ENCODE measurements around the gene NFIB. TPM values are rescaled to one million over a fixed set of nuclear protein-coding genes. Genes with fewer than 3 reads are reported as not detected.

Gene NFIB
- total RNA-seq, 1 experiment from 2014 or later, result 14.3 TPM

GRCh38 chr9:14136646-14137370, 177.1 kb downstream of the NFIB start:
- Histone ChIP-seq H3K4ac (ENCODE audit: low read depth, low read length) (no peak overlapping the region), H4K91ac (ENCODE audit: insufficient read length, low read depth, low read length) (no peak overlapping the region), H3K18ac (ENCODE audit: insufficient read length, low read depth, low read length) (no peak overlapping the region), H3K27me3 (ENCODE audit: insufficient read depth, low read length) (no peaks in the 10 kb centered on the region), H3K9ac (ENCODE audit: extremely low read depth, insufficient read length, low read length) (no peak overlapping the region), H4K8ac (replicated peaks; ENCODE audit: insufficient read length, low read depth, low read length) (no peak overlapping the region), H3K4me1 (ENCODE audit: insufficient read depth, low read length) (no peaks in the 10 kb centered on the region), H2BK20ac (ENCODE audit: low read depth, low read length, poor library complexity, severe bottlenecking) (no peak overlapping the region), H2BK120ac (ENCODE audit: low read depth, low read length, poor library complexity, severe bottlenecking) (no peak overlapping the region), H3K79me1 (ENCODE audit: insufficient read depth, low read depth, low read length, poor library complexity, severe bottlenecking) (no peaks in the 10 kb centered on the region), H3K23me2 (ENCODE audit: insufficient read length, low read depth, low read length, poor library complexity, severe bottlenecking) (no peaks in the 10 kb centered on the region), H3K23ac (ENCODE audit: insufficient read length, low read depth, low read length) (no peak overlapping the region), H2BK15ac (ENCODE audit: low read depth, low read length) (no peak overlapping the region), H4K5ac (ENCODE audit: insufficient read length, low read depth, low read length) (no peak overlapping the region), H3T11ph (ENCODE audit: low read length) (no peak overlapping the region), H4K20me1 (ENCODE audit: control insufficient read depth, insufficient read depth, insufficient read length) (no peaks in the 10 kb centered on the region), H2AK5ac (ENCODE audit: insufficient read length, low read length) (no peak overlapping the region), H2BK12ac (ENCODE audit: insufficient read length, low read depth, low read length) (no peak overlapping the region), H3K56ac (ENCODE audit: insufficient read length, low read depth, low read length) (no peak overlapping the region), H3K27ac (ENCODE audit: insufficient read length, low read depth, low read length) (no peak overlapping the region), H3K4me2 (ENCODE audit: insufficient read depth, insufficient read length, low read length) (no peak overlapping the region), H2AFZ (ENCODE audit: low read length) (no peak overlapping the region), H3K14ac (ENCODE audit: insufficient read depth, low read length) (no peak overlapping the region), H2BK5ac (ENCODE audit: insufficient read length, low read length) (no peak overlapping the region), H3K79me2 (ENCODE audit: insufficient read depth, low read length) (no peaks in the 10 kb centered on the region), H3K9me3 (ENCODE audit: control insufficient read depth, low read depth, low read length) (no peaks in the 10 kb centered on the region)
- no peak overlapping the region; a peak in 1 of 7 replicates for H3K27ac Mint-ChIP-seq
- no peaks in the 10 kb centered on the region for H3K9me3 Mint-ChIP-seq
- H3K36me3 Mint-ChIP-seq (ENCODE audit: insufficient read depth in 1 of 3, low read depth in 3 of 3), result no peaks in the 10 kb centered on the region; a peak in 1 of 7 replicates
- WGBS (ENCODE audit: extremely low coverage, insufficient read length, low lambda C conversion rate), result no CpG with 5 or more reads among the region's 3 CpGs
- DNase-seq, result no peak
- H3K4me3 Mint-ChIP-seq, result no peak overlapping the region
- H3K4me1 Mint-ChIP-seq, result no peaks in the 10 kb centered on the region
- no peak for TF ChIP-seq CTCF (conservative IDR thresholded peaks at IDR 0.05)
- H3K27me3 Mint-ChIP-seq (ENCODE audit: low read depth), result no peaks in the 10 kb centered on the region

Measured in H9 (cell line).